H1 (cell line): ENCODE measurements around the gene MAPK8IP2.

Experiments used
- ATF2 ChIP-seq: IDR thresholded peaks from 2 replicates; pipeline ENCODE4 v1.6.1; 2012; ENCODE audit warnings: low read length, inconsistent platforms
- CBX5 ChIP-seq: fragments of 300-800, 300-1000 bp; sonication (generic); IDR thresholded peaks from 2 replicates; pipeline ENCODE4 v1.7.1; 2016; ENCODE audit warnings: antibody characterized with exemption, low read length, low read depth
- CREB1 ChIP-seq: IDR thresholded peaks from 2 replicates; pipeline ENCODE4 v1.6.1; 2012; ENCODE audit warnings: inconsistent platforms
- KDM4A ChIP-seq: IDR thresholded peaks from one replicate; pipeline ENCODE4 v1.7.1; 2012; ENCODE audit warnings: low read depth, mild to moderate bottlenecking, moderate library complexity, low read length, inconsistent platforms; ENCODE audit not compliant: severe bottlenecking
- KDM5A ChIP-seq: fragments of 200-600 bp; IDR thresholded peaks from 2 replicates; pipeline ENCODE4 v1.7.1; 2012; ENCODE audit warnings: mild to moderate bottlenecking, low read length, inconsistent platforms, mixed read lengths
- POLR2A ChIP-seq, 2 experiments: IDR thresholded peaks; 1 replicate in 1 of 2; 2 replicates in 1 of 2; pipeline ENCODE4 v1.6.1; 2011; ENCODE audit warnings: low read depth in 2 of 2, low read length in 2 of 2, mild to moderate bottlenecking in 2 of 2; ENCODE audit errors: control extremely low read depth in 1 of 2
- SP2 ChIP-seq: IDR thresholded peaks from 2 replicates; pipeline ENCODE4 v1.6.1; 2012; ENCODE audit warnings: mild to moderate bottlenecking, low read length, inconsistent platforms
- SUZ12 ChIP-seq: fragments of 200-600 bp; sonication (generic); IDR thresholded peaks from 2 replicates; pipeline ENCODE4 v1.6.1; 2012; ENCODE audit warnings: mild to moderate bottlenecking, inconsistent platforms, low read length, moderate library complexity, mixed read lengths
- USF2 ChIP-seq: IDR thresholded peaks from 2 replicates; pipeline ENCODE4 v1.6.1; 2011; ENCODE audit warnings: low read length, improper control_type of control experiment
- TF ChIP-seq, protein P1 (sequence below), 3 experiments: IDR thresholded peaks; 1 replicate in 2 of 3; 2 replicates in 1 of 3; pipeline versions ENCODE4 v1.5.1 to v1.6.1; 2011; ENCODE audit warnings: low read length in 3 of 3, mild to moderate bottlenecking in 3 of 3, inconsistent platforms in 2 of 3, low read depth in 1 of 3, moderate library complexity in 1 of 3; ENCODE audit not compliant: insufficient read depth in 1 of 3; ENCODE audit errors: control extremely low read depth in 1 of 3

DNA sequence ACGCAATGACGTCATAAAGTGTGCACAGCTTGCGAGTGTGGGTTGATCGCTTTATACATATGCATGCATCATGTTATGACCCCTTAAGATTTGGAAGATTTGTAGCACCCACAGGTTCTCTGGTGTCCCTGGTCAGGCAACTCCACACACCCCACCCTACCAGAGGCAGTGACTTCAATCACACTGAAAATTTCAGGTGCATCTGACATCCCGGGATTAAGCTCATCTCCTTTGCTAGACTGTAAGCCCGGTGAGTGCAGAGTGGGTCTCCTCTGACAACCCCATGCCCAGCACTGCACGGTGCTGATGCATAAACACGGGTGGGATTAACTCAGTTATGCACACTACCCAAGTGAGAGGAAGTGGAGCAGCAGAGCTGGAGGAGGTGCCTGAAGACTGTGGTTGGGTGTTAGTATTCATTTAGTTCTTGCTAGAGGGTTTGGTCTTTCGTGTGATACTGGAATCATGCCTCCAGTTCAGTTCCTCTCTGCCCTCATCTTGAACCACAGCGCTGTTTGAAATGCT is 20.8 kb downstream of the MAPK8IP2 start:
- no peak for TF ChIP-seq KDM5A
- TF ChIP-seq KDM4A, result no peak
- TF ChIP-seq ATF2, result no peak
- TF ChIP-seq, protein P1, sequence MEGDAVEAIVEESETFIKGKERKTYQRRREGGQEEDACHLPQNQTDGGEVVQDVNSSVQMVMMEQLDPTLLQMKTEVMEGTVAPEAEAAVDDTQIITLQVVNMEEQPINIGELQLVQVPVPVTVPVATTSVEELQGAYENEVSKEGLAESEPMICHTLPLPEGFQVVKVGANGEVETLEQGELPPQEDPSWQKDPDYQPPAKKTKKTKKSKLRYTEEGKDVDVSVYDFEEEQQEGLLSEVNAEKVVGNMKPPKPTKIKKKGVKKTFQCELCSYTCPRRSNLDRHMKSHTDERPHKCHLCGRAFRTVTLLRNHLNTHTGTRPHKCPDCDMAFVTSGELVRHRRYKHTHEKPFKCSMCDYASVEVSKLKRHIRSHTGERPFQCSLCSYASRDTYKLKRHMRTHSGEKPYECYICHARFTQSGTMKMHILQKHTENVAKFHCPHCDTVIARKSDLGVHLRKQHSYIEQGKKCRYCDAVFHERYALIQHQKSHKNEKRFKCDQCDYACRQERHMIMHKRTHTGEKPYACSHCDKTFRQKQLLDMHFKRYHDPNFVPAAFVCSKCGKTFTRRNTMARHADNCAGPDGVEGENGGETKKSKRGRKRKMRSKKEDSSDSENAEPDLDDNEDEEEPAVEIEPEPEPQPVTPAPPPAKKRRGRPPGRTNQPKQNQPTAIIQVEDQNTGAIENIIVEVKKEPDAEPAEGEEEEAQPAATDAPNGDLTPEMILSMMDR (IDR thresholded peaks at IDR 0.05; ENCODE audit: control extremely low read depth in 1 of 3, insufficient read depth in 1 of 3, low read depth in 1 of 3, low read length in 3 of 3), result no peak
- TF ChIP-seq CREB1, result no peak
- TF ChIP-seq POLR2A (IDR thresholded peaks at IDR 0.05; ENCODE audit: control extremely low read depth in 1 of 2, low read depth in 2 of 2, low read length in 2 of 2), result no peak
- TF ChIP-seq SUZ12, result no peak
- TF ChIP-seq CBX5, result no peak
- TF ChIP-seq SP2, result no peak
- no peak for TF ChIP-seq USF2
